Measurements from ENCODE around the gene BORA. TPM values are rescaled to one million over a fixed set of nuclear protein-coding genes. Genes with fewer than 3 reads are reported as not detected.

BORA gene
- total RNA-seq, 1 donor = 7.5 TPM

DNA sequence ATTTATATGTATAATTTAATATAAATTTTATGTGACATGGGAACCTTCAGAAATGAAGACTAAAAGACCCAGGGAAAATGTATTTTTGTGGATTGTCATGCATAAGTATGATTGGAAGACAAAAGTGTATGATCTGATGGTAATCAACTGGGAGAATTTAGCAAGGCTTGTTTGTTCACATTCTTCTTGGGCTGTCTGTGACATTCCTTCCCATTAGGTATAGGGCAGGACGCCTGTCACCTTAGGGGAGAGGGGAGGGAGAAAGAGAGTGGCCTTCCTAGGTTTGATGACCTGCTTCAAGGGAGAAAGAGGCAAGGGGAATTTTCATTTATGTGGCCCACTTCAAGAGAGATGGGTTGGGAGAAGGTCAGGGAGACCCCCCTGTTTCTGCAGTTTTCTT is 76.6 kb downstream of the BORA start:
- peaks cover 3% of the 10 kb centered on the region for H3K4me1 ChIP-seq (ENCODE audit: insufficient read depth, low read length)
- H3K9me3 ChIP-seq (ENCODE audit: low read depth, low read length) = no peaks in the 10 kb centered on the region
- no peaks in the 10 kb centered on the region for H3K27me3 ChIP-seq (ENCODE audit: insufficient read depth, low read length)
- no peak overlapping the region for H3K4me3 ChIP-seq (ENCODE audit: low read length)

Other genes starting within 250 kb of the BORA start
- gene MZT1, start 294 bp upstream of the BORA start, total RNA-seq = 15.0 TPM
- 63.6 TPM for gene DIS3, start 54.0 kb downstream of the BORA start, total RNA-seq
- 25.7 TPM for gene PIBF1, start 54.2 kb downstream of the BORA start, total RNA-seq

All from mononuclear cell (primary cell).